CD4-positive, alpha-beta T cell treated with Interleukin-2 at 100 ng/mL for 4 hours (primary cell): ENCODE measurements around the gene SDCCAG8.
"Not testable (repeated sequence)": the region's sequence is repeated elsewhere in the genome, so short reads cannot be mapped to it uniquely, and the experiment has no call there.

Experiments used
- DNase-seq: peaks from one replicate; pipeline ENCODE4 v3.0.0-alpha.2; 2020; ENCODE audit warnings: low spot score

The SDCCAG8 gene

GRCh38 chr1:243332440-243332839, 76.6 kb downstream of the SDCCAG8 start:
- DNase-seq, result no peak

GRCh38 chr1:243335292-243335691, 79.5 kb downstream of the SDCCAG8 start:
- DNase-seq, result no peak

GRCh38 chr1:243336163-243336562, 80.3 kb downstream of the SDCCAG8 start:
- DNase-seq, result no peak

GRCh38 chr1:243338848-243339247, 83.0 kb downstream of the SDCCAG8 start:
- not testable (repeated sequence) for DNase-seq

- no peak for DNase-seq
Observed at GRCh38 chr1:243341074-243341473, 85.2 kb downstream of the SDCCAG8 start.

GRCh38 chr1:243343970-243344937, 88.4 kb downstream of the SDCCAG8 start:
- DNase-seq, result peak; percentile 64

- DNase-seq, result no peak
Observed at GRCh38 chr1:243345205-243345604, 89.4 kb downstream of the SDCCAG8 start.

- DNase-seq, result no peak
Observed at GRCh38 chr1:243346016-243346415, 90.2 kb downstream of the SDCCAG8 start.

GRCh38 chr1:243346468-243346867, 90.6 kb downstream of the SDCCAG8 start:
- no peak for DNase-seq

GRCh38 chr1:243348331-243348730, 92.5 kb downstream of the SDCCAG8 start:
- no peak for DNase-seq

GRCh38 chr1:243349128-243349527, 93.3 kb downstream of the SDCCAG8 start:
- no peak for DNase-seq

GRCh38 chr1:243351337-243351736, 95.5 kb downstream of the SDCCAG8 start:
- no peak for DNase-seq

- peak; percentile 5 for DNase-seq
Observed at GRCh38 chr1:243354511-243355153, 98.8 kb downstream of the SDCCAG8 start.

GRCh38 chr1:243363832-243364231, 108.0 kb downstream of the SDCCAG8 start:
- no peak for DNase-seq

- DNase-seq, result no peak
Observed at GRCh38 chr1:243364330-243364729, 108.5 kb downstream of the SDCCAG8 start.

GRCh38 chr1:243364866-243365265, 109.0 kb downstream of the SDCCAG8 start:
- DNase-seq, result no peak

GRCh38 chr1:243367314-243367713, 111.5 kb downstream of the SDCCAG8 start:
- no peak for DNase-seq

- DNase-seq, result no peak
Observed at GRCh38 chr1:243374412-243374811, 118.6 kb downstream of the SDCCAG8 start.

GRCh38 chr1:243375596-243375995, 119.8 kb downstream of the SDCCAG8 start:
- DNase-seq, result no peak

GRCh38 chr1:243378669-243379068, 122.8 kb downstream of the SDCCAG8 start:
- no peak for DNase-seq

GRCh38 chr1:243379208-243379607, 123.4 kb downstream of the SDCCAG8 start:
- no peak for DNase-seq

- DNase-seq, result no peak
Observed at GRCh38 chr1:243379706-243380105, 123.9 kb downstream of the SDCCAG8 start.

GRCh38 chr1:243388276-243388675, 132.4 kb downstream of the SDCCAG8 start:
- DNase-seq, result no peak
